Left cardiac atrium (tissue), 4 donors: ENCODE results near the gene CD58. TPM values are rescaled to one million over a fixed set of nuclear protein-coding genes. Genes with fewer than 3 reads are reported as not detected.

Experiments used
- ATAC-seq, 2 donors: fragments of 200-7000 bp; cut with Tn5 transposase; one replicate each; pipeline ENCODE4 v1.9.1; 2020; ENCODE audit warnings: mild to moderate bottlenecking in 2 of 2, moderate library complexity in 2 of 2
- DNase-seq: peaks from one replicate; pipeline ENCODE4 v3.0.0-alpha.2; 2020
- intact Hi-C, 2 donors: fragments of 100-400 bp; cut with DNase I; formaldehyde crosslinking; loops; one replicate each; pipeline versions ENCODE4 v1.14.1 to v1.15.1; 2022 to 2023
- total RNA-seq, 2 donors: library from RNA; stranded (reverse); fragmentation: NEBNext Ultra II Directional; extraction: Animal tissue kit (Norgen Biotek cat#: 25700); gene quantifications; one replicate each; pipeline ENCODE4 v1.2.1, GENCODE V29; 2021
- donor health status: DM: no; HTN: yes; CAD: no.
- donor health status: DM: no; HTN: yes; CAD: no; lungs with severe emphysema.
- donor health status: DM: yes; HTN: yes; CAD: no.
- donor health status: Dilated cardiomyopathy.

Gene CD58
- total RNA-seq, 2 donors from 2014 or later, result 19.6 to 21.1 TPM

DNA sequence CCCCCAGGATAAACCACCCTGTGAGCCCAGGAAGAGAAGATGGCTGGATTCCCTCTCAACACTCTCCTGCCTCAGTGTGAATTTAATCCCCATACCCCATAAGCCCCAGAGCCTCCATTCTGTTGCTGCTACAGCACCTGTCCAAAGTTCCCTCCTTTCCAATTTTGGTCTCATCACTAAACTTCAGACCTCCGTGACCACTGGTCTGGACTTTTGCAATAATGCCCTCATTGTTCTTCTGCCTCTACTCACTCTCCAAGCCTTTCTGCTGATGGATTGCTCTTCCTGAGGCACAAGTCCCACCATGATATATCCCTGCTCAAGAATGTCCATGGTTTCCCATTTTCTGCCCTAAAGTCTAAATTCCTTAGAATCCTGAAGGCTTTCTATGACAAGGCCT lies 83.2 kb downstream of the CD58 start:
- DNase-seq (no peak), ATAC-seq (no peak)
- intact Hi-C loops, result loop anchor here (5.0 to 10.0 kb wide), 3 partner anchors 113 to 335 kb away; partner anchors contain the start of gene ATP1A1 (in 1 of the 2)

DNA sequence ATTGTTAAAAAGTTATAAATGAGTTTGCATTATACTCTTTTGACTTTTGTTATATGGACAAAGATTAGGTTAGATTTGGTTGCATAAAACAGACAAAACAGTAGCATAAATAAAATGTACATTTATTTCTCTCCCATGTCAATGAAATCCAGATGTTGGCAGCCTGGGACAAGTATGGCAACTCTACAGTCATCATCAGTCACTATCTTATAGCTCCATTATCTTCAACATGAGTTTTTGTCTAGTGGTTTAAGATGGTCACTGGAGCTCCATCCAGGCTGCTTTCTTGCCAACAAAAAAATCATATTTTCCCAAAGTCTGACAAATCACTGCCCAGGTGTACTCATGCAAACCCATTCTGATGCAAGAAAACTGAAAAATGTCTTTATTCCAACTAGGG lies 83.8 kb downstream of the CD58 start:
- no peak for ATAC-seq
- intact Hi-C loops, result loop anchor here (5.0 to 10.0 kb wide), 3 partner anchors 112 to 335 kb away; partner anchors contain the start of gene ATP1A1 (in 1 of the 2)

DNA sequence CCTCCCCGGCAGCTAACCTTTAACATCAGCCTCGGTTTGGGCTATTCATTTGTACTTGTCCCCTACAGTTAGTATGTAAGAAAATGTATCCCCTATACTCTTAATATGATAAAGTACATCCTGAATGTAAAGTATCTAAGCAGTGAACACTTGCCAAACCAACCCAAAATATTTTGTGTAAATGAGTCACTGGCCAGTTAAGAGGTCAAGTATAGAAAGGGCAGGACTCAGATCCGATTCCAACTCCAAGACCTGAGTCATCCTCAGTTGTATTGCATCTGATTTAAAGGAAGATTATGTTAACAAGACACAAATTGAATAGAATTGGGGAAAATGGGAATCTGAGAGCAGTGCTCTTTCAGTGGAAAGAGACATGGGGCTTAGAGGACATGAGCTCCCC lies 84.4 kb downstream of the CD58 start:
- no peak for ATAC-seq
- intact Hi-C loops, result loop anchor here (5.0 to 10.0 kb wide), 3 partner anchors 112 to 334 kb away; partner anchors contain the start of gene ATP1A1 (in 1 of the 2)

More for the DNA sequence above, 83.8 kb downstream of the CD58 start:
- DNase-seq, result no peak

DNA sequence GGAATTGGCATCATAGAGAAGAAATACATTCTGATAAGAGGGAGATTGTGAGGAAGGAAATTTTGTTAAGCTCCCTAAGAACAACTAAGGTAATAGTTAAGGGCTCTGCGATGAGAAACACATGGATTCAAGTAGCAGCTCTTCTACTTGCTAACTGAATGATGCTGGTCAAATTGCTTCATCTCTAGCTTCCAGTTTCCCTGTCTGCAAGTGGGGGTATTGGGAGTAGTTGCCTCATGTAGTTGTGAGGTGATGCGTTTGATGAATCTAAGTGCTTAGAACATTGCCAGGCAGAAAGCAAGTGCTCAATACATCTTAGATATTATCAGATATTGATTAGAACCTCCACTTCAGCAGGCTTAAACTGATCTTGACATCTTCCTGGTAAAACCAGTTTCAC lies 84.8 kb downstream of the CD58 start:
- DNase-seq, result no peak
- no peak for ATAC-seq
- intact Hi-C loops, result loop anchor here (5.0 to 10.0 kb wide), 3 partner anchors 111 to 334 kb away; partner anchors contain the start of gene ATP1A1 (in 1 of the 2)

More for the DNA sequence above, 84.4 kb downstream of the CD58 start:
- no peak for DNase-seq

DNA sequence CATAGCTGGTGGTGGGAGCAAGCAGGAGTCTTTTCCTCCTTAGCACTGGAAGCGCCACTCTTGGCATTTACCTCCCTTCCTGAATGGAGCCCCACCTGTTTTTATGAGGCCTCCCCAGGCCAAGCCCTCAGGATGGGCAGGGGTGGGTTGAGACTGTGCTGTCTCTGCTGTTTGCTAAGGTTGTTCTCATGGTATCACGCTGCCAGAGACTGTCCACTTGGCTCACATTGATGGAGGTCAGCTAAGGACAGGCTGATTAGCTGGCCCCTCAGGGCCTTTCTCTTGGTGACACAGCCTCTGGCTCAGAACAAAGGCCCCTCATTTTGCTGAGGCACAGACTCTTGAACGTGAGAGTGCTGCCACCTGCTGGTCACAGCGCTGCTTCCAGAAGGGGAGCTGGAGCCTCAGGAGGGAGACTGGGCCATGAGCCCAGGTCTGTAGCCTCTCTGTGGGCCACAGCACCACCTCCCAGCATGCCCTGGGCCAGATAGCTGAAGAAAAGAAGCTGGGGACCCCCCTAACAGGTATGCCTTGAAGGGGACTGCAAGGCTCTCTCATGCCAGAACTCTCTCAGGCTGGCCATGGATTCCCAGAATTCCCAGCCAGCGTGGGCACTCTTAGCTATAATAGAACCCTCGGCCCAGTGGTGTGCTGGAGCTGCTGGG lies 85.6 kb downstream of the CD58 start:
- peak; percentile 93 for DNase-seq
- ATAC-seq, result peak; percentile 85 to 92
- intact Hi-C loops, result loop anchor here (5.0 to 10.0 kb wide), 3 partner anchors 110 to 333 kb away; partner anchors contain the start of gene ATP1A1 (in 1 of the 2)

DNA sequence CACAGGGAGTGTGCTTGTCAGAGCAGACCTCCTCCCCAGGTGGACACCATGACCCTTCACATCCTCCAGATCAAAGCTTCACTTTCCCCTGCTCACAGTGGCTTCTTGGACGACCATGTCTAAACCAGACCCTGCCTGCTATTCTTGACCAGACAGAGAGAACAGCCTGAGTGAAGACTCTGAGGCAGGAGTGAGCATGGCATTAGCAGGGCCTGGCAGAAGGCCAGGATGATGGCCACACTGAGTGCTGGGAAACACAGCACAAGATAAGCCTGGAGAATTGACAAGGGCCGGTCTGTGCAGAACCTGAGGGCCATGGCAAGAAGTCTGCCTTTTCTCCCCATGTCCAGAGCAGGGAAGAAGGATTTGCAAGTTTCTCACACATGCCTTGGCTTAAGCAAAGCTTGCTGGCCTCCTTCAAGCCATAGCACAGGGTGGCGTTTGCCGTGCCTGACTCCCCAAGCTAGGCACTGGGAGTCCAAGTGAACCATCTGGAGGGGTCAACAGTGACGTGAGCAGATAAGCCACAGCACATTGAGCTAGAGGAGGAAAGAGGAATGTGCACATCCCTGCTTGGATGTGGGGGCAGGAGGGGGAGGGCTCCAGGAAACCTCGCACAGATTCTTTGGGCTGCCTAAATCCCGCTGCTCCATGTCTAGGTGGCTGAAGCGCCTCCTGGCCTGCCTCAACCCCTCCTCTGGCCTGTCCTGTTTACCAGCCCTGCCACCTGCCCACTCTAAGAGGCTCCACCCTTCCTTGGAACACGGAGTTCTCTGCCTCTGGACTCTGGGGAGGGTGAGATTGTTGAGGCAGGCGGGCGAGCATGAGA lies 87.1 kb downstream of the CD58 start:
- DNase-seq, result peak; percentile 75
- intact Hi-C loops, result loop anchor here in 1 of 2 donors (10.0 kb wide), 1 partner anchor 109 kb away; the partner anchor contains the start of gene ATP1A1
- peak; percentile 73 to 75 for ATAC-seq

DNA sequence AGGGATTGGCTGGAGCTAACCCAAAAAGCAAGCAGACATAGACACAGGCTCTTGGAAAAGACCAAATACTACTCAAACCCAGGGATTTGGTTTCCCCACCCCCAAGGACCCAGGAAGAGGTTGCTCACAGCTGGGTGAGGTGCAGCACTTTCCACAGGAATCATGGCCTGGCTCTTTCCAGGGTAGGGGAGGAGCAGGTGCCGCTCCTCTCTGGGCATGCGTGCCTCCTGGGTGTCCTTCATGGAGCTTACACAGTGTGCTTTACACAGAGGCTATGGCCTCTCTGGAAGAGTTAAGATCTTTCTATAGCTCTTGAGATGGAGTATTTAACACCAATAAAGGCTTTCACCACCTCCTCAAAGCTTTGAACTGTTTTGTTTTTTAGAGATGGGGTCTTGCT lies 88.3 kb downstream of the CD58 start:
- DNase-seq, result no peak
- intact Hi-C loops, result loop anchor here in 1 of 2 donors (10.0 kb wide), 1 partner anchor 108 kb away; the partner anchor contains the start of gene ATP1A1
- ATAC-seq, result no peak

DNA sequence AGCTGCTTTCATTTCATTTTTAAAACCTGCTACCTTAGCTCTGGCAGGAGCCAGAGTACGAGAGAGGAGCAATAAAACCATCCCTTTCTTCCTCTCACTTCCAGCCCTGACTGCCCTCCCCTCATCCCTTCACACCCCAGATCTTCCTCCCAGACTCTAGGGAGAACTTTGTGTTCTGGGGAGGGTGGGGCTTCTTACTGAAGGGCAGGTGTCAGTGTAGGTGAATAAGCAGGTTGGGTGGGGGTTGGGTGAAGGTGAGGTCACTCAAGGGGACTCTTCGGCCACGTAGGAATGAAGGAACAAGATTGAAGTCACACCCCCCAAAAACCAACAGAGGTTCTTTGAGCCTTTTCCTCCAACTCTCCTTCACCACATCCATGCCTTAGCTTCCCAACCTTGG lies 88.9 kb downstream of the CD58 start:
- ATAC-seq, result no peak
- no peak for DNase-seq
- intact Hi-C loops, result loop anchor here in 1 of 2 donors (10.0 kb wide), 1 partner anchor 107 kb away; the partner anchor contains the start of gene ATP1A1

DNA sequence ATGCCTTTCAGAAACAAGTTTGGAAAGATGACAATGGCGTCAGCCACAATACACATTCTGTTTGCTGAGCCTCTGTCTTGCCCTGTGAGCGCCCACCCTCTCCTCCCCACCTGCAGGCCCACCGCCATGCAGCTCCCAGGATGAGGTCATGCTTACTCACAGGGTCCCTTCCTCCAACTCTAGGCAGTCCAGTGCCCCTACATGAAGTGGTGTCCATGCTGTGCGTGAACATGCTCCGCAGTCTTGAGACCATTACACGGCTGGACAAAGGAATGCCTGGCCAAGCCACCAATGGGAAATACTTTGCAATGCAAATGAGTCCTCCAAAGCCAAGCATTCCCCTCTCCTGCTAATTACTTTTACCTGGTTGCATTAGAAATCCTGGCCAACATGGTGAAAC lies 92.2 kb downstream of the CD58 start:
- DNase-seq (no peak), ATAC-seq (no peak)
- intact Hi-C loops, result loop anchor here (5.0 to 10.0 kb wide), 2 partner anchors 46 to 54 kb away; no protein-coding TSS in a partner anchor

DNA sequence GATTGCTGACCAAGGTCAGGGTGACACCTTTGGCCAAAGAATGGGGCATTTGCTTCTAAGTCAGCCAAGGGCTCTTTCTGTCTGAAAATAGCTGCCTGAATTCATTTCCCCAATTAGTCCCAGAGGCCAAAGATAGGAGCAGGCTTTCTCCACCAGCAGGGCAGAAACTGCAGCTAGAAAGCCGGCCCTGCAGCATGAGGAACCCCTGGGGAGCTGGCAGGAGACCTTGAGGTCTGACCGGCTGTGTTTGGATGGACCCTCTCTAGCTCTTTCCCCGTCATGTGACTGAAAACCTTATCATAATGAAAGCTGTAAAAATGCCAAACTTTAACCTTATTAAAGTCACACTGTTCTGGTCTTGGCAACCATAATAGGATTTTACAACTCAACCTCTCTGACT lies 93.4 kb downstream of the CD58 start:
- ATAC-seq, result peak; percentile 18 to 56
- DNase-seq, result no peak

DNA sequence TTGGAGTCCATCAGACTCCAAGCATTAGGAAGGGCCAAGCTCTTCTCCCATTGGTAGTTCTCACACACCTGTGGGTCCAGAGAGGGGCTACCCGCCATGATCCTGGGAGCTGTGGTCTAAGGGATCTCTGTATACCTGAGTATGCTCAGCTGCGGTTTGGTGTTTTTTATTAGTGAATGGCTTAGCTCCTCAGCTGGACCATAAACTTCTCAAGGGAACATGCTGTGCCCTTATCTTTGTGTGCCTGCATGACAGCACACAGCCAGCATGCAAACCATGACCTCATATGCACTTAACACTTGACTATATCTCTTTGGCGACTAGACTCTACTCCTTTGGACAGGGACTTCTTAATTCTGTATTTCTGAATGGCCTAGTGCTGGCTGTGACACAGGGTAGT lies 94.5 kb downstream of the CD58 start:
- DNase-seq, result no peak
- intact Hi-C loops, result loop anchor here (5.0 to 10.0 kb wide), 2 partner anchors 44 to 52 kb away; no protein-coding TSS in a partner anchor
- peak; percentile 65 to 83 for ATAC-seq

More for the DNA sequence above, 93.4 kb downstream of the CD58 start:
- intact Hi-C loops, result loop anchor here (5.0 to 10.0 kb wide), 2 partner anchors 45 to 53 kb away; no protein-coding TSS in a partner anchor

DNA sequence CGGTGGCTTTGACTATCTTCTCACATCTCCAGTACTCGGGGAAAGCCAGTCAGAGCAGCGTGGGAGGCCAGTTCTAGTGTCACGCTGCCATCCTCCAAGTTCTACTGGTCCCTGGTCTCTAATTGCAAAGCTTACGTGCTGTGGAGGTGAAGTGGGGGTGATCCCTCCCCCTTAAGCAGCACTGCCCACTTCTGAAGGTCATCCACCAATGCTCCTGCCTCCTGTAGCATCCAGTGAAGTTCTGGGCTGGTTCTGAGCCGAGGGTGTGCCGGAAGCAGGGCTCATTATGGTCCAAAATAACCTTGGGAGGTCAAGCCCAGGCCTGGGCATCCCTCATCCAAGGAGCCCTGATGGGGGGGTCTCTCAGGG lies 95.0 kb downstream of the CD58 start:
- intact Hi-C loops, result loop anchor here (5.0 to 10.0 kb wide), 2 partner anchors 44 to 51 kb away; no protein-coding TSS in a partner anchor
- peak in 1 of 2 donors; percentile 6 for ATAC-seq

DNA sequence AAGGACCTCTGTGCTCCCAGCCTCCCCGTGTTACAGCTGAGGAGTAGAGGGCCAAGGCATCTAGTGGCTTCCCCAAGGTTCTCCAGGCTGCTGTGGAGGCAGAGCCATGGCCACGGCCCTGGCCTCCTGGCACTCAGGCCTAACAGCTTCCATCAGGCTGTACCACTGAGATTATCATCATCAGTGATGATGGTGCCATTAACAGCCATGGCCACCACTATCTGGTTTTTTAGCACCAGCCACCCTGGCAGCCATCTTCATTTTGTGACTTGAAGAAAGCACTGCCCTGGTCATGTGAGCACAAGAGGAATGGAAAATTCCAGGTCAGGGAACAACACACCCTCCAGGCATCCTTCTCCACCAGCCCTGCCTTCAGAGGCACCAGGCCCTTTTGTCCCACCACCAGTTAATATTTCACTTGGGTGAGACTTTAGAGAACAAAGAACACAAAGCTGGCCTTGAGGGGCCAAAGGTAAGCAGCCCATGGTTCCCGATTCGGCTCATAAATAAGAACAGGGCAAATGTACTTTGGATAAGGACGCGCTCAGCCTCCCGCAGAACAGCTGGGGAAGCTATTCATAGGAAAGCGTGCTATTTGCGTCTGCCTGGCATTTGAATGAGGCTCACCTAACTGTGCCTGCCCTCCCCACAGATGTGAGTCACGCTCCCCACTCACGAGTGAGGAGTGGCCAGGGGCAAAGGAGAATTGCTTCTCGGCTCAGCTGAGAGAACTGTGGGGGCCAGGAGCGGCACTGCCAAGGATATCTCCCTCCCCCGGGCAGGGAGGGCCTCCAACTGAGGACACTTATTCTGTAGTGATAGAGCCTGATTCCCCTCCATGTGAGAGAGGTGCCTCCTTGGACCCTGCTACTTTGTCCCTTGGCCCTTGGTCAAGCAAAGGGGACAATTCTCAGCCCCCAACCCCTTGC lies 95.6 kb downstream of the CD58 start:
- intact Hi-C loops, result loop anchor here (5.0 to 10.0 kb wide), 2 partner anchors 43 to 50 kb away; no protein-coding TSS in a partner anchor
- DNase-seq (peak; percentile 61), ATAC-seq (peak; percentile 56 to 79)

More for the DNA sequence above, 95.0 kb downstream of the CD58 start:
- no peak for DNase-seq

DNA sequence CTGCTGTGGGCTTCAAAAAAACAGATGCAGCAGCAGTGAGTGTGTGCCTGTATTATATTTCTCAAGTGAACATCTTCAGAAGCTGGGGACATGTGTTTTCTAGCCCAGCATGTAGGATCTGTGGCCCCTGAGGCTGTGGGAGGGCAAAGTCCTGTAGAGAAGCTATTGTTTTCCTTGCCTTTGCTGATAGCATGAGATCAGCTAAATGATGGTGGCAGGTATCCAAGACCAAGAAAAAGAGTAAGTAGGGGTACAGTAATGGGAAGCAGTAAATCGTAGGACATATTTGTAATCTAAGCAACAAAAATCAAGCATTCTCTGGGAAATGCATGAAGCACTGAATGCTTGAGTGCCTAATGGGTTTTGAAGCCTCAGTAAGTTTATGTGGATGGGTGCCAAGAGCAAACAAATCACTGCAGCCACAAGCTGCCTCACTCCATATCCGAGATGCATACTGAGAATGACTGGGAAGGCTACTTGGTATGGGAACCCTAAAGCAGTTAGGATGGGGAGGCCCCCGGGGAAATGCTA lies 98.3 kb downstream of the CD58 start:
- ATAC-seq (no peak), DNase-seq (no peak)
- intact Hi-C loops, result loop anchor here in 1 of 2 donors (10.0 kb wide), 1 partner anchor 48 kb away; no protein-coding TSS in a partner anchor

DNA sequence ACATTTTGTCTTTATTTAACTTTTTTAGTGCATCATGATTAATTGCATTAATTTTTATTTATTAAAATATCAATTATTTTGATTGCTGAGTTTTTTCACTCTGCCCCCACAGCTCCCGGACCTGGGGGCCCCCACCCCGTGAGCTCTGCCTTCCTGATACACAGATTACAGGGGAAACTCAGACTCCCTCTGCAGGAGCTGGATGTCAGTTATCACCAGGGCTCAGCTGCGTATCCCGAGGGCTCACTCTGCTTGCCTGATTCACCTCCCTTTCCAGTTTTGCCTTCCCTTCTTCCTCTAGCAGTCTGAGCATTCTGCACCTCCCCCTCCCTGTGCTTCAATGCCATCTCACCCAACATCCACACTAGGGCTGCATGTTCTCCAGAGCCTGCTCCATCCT lies 99.6 kb downstream of the CD58 start:
- intact Hi-C loops, result loop anchor here in 1 of 2 donors (10.0 kb wide), 1 partner anchor 46 kb away; no protein-coding TSS in a partner anchor
- no peak for ATAC-seq
- DNase-seq, result no peak

DNA sequence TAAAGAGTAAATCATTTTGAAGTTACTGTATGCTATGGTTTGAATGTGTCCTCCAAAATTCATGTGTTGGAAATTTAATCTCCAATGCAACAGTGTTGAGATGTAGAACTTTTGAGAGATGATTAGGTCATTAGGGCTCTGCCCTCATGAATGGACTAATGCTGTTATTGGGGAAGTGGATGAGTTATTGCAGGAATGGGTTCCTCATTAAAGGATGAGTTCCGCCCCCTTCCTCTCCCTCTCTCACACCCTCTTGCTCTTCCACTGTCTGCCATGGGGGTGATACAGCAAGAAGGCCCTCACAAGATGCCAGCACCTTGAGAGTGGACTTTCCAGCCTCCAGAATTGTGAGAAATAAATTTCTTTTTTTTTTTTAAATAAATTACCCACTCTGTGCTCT lies 100.2 kb downstream of the CD58 start:
- intact Hi-C loops, result loop anchor here in 1 of 2 donors (10.0 kb wide), 1 partner anchor 46 kb away; no protein-coding TSS in a partner anchor
- DNase-seq (no peak), ATAC-seq (no peak)

DNA sequence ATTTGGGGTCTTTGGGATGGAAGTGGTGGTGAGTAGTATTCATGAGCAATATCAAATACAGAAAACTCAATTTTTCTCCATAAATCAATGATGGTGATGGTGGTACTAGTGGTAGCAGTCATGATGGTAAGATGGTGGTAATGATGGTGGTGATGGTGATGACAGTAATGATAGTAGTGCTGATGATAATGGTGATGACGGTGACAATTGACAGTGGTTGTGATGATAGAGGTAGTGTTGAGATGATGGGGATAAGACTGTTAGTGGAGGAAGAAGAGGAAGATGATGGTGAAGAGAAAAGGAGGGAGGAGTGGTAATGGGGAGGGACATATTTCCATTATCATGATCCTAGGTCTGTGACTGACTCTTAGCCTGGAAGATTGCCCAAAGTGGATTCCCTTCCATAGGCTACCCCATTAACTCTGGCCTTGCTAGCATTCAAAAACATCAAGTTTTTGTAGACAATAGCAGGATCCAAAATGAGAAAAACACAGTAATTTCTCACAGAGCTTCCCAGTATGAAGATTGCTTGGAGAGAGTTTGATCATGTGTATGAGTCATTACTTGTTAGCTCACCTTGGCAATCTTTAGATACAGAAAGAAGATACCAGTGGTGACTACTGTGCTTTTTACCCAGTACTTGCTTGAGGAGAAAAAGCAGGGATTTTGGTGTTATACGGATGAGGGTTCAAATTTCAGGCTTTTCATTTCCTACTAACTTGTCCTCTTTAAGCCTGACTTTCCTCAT lies 103.8 kb downstream of the CD58 start:
- DNase-seq (no peak), ATAC-seq (no peak)
- intact Hi-C loops, result no loop called here
